HFF-Myc (cell line): Measurements from ENCODE around the gene ALAS1.

Source experiments
- DNase-seq: peaks from one replicate; pipeline ENCODE4 v3.0.0-alpha.2; 2011; ENCODE audit warnings: low read depth; ENCODE audit errors: extremely low read depth
- H3K4me3 ChIP-seq: replicated peaks from 2 replicates; pipeline ENCODE4 v1.5.1; 2011; ENCODE audit warnings: low read depth, mild to moderate bottlenecking, control low read depth, low read length
- TF ChIP-seq, protein P1 (sequence below): IDR thresholded peaks from 2 replicates; pipeline ENCODE4 v1.5.1; 2012; ENCODE audit warnings: mild to moderate bottlenecking, low read depth, low read length, control low read depth; ENCODE audit errors: missing control alignments

The ALAS1 gene

DNA sequence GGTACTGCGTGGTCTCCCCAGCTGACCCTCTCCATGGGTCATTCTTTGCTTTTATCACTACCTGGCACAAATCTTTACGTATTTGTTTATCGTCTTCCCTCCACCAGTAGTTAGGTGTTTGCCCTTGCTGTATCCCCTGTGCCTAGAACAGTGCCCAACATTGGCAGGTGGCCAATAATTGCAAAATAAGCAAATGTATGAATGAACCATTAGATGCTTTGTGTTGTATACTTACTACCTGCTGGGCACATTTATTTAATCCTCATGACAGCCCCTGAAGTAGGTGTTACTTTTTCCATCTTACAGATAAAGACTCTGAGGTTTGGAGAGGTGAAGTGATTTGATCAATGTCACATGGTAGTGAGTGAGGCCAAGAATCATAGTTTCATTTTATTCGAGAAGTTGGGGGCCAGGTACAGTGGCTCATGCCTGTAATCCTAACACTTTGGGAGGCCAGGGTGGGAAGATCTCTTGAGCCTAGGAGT is 43.0 kb downstream of the ALAS1 start:
- TF ChIP-seq, protein P1, sequence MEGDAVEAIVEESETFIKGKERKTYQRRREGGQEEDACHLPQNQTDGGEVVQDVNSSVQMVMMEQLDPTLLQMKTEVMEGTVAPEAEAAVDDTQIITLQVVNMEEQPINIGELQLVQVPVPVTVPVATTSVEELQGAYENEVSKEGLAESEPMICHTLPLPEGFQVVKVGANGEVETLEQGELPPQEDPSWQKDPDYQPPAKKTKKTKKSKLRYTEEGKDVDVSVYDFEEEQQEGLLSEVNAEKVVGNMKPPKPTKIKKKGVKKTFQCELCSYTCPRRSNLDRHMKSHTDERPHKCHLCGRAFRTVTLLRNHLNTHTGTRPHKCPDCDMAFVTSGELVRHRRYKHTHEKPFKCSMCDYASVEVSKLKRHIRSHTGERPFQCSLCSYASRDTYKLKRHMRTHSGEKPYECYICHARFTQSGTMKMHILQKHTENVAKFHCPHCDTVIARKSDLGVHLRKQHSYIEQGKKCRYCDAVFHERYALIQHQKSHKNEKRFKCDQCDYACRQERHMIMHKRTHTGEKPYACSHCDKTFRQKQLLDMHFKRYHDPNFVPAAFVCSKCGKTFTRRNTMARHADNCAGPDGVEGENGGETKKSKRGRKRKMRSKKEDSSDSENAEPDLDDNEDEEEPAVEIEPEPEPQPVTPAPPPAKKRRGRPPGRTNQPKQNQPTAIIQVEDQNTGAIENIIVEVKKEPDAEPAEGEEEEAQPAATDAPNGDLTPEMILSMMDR, result no peak
- DNase-seq, result no peak
- H3K4me3 ChIP-seq, result no peak overlapping the region

DNA sequence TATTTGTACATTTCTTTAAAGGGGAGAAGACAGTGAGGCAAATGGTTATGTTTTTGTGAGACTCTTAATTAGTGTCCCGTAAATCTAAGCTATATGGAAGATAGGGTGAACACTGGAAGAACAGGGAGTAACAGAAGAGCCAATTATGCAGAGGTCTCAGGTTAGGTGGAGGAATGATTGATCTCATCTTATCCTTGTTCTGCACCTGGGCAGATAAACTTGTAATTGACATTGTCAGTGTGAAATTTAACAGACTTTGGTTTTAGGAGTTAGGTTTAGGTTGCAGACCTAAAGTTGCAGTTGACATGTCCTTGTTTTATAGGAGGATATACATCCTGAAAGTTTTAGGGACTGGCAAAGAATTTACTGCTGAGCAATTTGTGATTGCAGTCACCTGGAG is 44.1 kb downstream of the ALAS1 start:
- DNase-seq, result no peak
- TF ChIP-seq, protein P1, result no peak

DNA sequence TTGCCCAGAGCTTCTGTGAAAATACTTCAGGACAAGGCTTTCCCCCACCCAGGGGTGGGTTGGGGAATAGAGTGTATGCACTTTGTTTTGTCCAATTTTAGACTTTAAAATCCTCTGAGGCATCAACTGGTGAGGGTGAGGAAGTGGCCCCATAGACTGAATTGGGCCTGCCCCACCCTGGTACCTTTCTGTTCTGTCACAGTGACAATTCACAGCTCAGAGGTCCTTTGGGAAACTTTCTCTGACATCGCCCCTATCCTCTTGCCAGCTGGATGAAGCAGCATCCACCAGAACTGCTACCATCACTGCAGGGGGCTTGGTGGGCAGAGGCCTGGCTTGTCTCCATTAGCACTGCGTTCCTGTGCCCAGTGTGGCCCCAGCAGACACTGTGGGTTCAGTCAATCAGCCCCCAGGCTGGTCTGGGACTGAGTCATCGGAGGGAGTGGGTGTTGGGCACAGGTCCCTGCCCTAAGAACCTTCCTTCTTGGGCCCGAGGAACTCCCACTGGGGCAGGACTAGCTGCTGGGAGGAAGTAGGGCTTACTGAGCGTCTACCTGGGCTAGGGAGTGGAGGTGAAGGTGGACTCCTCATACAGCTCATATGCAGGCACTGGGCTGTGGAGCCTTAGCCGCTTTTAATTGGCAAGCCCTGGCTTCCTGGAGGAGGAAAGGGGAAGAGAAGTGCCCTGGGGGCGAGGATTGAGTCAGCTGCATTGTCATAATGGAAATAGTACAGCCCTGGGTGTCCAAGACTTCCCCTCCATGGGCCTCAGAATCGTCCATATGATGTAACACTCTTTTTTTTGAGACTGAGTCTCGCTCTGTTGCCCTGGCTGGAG is 46.0 kb downstream of the ALAS1 start:
- H3K4me3 ChIP-seq, result no peak overlapping the region
- DNase-seq, result no peak
- TF ChIP-seq, protein P1, result no peak

More for the DNA sequence above, 44.1 kb downstream of the ALAS1 start:
- no peak overlapping the region for H3K4me3 ChIP-seq

DNA sequence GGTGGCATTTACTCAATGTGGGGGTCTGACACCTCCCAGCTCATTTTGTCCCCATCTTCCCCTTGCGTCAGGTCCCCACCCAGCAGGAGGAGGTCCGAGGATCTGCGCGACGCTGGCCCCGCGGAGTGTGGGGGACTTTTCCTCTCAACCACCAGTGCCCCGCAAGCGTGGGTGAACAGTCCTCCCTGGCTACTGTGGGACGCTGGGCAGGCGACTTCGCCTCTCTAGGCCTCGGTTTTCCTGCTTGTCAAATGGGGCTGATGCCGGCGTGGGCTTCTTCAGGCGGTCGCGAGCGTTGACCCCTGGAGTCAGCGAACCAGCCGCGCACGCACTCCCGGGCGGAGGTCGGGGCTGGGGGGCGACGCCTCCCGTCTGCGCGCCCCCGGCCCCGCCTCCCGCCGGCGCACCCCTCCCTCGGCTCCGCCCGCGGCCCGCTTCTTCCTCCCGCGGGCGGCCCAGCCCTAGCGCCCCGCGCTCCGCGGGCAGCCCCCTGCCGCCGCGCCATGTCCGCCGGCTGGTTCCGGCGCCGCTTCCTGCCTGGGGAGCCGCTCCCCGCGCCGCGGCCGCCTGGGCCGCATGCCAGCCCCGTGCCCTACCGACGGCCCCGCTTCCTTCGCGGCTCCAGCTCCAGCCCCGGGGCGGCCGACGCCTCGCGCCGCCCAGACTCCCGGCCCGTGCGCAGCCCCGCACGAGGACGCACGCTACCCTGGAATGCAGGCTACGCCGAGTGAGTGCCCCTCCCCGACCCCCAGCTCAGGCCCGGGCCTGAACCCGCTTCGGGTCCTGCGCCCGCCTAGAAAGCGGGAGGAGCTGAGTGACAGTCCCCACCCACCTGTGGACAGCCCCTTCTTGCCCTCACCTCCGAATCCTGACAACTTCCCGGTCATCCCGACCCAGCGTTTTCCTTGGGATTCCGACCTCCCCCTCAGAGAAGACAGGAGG is 47.6 kb downstream of the ALAS1 start, which contains the start of gene PPM1M:
Gene PPM1M, plus strand, starts transcription at position 438 of the 942 bp plus-strand sequence. Its CDS starts 66 bp downstream, at position 504.
- no peak for DNase-seq
- H3K4me3 ChIP-seq, result peak within 1 kb of the TSS; percentile 49

DNA sequence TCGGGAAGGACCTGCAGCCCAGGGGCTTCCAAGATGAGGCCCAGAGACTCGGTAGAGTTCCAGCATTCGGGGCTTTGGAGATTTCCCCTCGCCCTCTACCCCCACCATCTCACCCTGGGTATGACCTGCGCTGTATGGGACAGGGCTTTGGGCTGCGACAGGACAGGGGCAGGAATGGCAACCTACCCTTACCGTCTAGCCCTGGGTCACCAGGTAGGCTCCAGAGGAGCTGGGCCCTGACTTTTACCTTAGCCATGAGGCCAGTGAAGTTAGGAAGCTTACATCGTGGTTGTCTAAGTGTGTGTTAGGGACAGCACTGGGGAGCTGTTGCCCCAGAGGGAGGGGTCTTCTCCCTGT is 48.3 kb downstream of the ALAS1 start:
- peak overlapping the region; percentile 49 for H3K4me3 ChIP-seq
- DNase-seq, result no peak
- TF ChIP-seq, protein P1, result no peak

More for the DNA sequence above, 47.6 kb downstream of the ALAS1 start, which contains the start of gene PPM1M:
- TF ChIP-seq, protein P1, result no peak

GRCh38 chr3:52246728-52247408 is 48.9 kb downstream of the ALAS1 start:
- TF ChIP-seq, protein P1, result no peak
- no peak for DNase-seq
- peak overlapping the region; percentile 49; the same call in 1 of the 2 replicates for H3K4me3 ChIP-seq
